HEK293 (cell line): ENCODE data around the gene PHF19.

ENCODE experiments used
- CTCF ChIA-PET: fragments of 350-600 bp; formaldehyde crosslinking; extraction: SDS; loops from one replicate; lab custom pipeline; 2021; ENCODE audit warnings: antibody characterized with exemption; lab: Yijun Ruan, JAX
- POLR2A ChIA-PET: fragments of 300-600 bp; formaldehyde crosslinking; extraction: SDS; loops from one replicate; lab custom pipeline; 2020; ENCODE audit warnings: antibody characterized with exemption, inconsistent platforms; lab: Yijun Ruan, JAX
- H3K27ac ChIP-seq: fragments of 200-500 bp; sonication (Bioruptor generic); 2 replicates; pipeline ENCODE4 v1.5.1; 2014; ENCODE audit warnings: low read depth, low read length, control low read depth, inconsistent platforms; ENCODE audit errors: extremely low read depth
- H3K36me3 ChIP-seq, 2 experiments: fragments of 200-500 bp in 1 of 2; sonication (Bioruptor generic) in 1 of 2; 1 replicate in 1 of 2; 2 replicates in 1 of 2; pipeline ENCODE4 v1.5.1; 2014 to 2017; ENCODE audit warnings: inconsistent platforms in 2 of 2, low read length in 2 of 2; ENCODE audit not compliant: control insufficient read depth in 2 of 2, insufficient read depth in 1 of 2
- H3K4me1 ChIP-seq: fragments of 200-500 bp; sonication (Bioruptor generic); 2 replicates; pipeline ENCODE4 v1.5.1; 2014; ENCODE audit warnings: mild to moderate bottlenecking, low read length, inconsistent platforms; ENCODE audit not compliant: control insufficient read depth, insufficient read depth
- H3K4me3 ChIP-seq: 2 replicates; pipeline ENCODE4 v1.5.1; 2011; ENCODE audit warnings: low read depth, mild to moderate bottlenecking, control low read depth, low read length, moderate library complexity
- H3K9me3 ChIP-seq: fragments of 200-500 bp; sonication (Bioruptor generic); 2 replicates; pipeline ENCODE4 v1.5.1; 2014; ENCODE audit warnings: low read depth, low read length, inconsistent platforms; ENCODE audit not compliant: control insufficient read depth, insufficient read depth
- BCL11A ChIP-seq: fragments of 450-650 bp; formaldehyde crosslinking; IDR thresholded peaks from 2 replicates; pipeline ENCODE4 v1.5.1; 2016; ENCODE audit warnings: low read depth, missing biosample characterization, missing genetic modification characterization
- EGR2 ChIP-seq: fragments of 450-650 bp; formaldehyde crosslinking; IDR thresholded peaks from 2 replicates; pipeline ENCODE4 v1.5.1; 2016; ENCODE audit warnings: low read depth, missing biosample characterization, missing genetic modification characterization
- MZF1 ChIP-seq: fragments of 450-650 bp; formaldehyde crosslinking; IDR thresholded peaks from 2 replicates; pipeline ENCODE4 v1.5.1; 2017; ENCODE audit warnings: missing biosample characterization, missing genetic modification characterization, borderline replicate concordance
- OVOL3 ChIP-seq: fragments of 450-650 bp; formaldehyde crosslinking; IDR thresholded peaks from 2 replicates; pipeline ENCODE4 v1.5.1; 2016; ENCODE audit warnings: missing biosample characterization, missing genetic modification characterization
- SETDB1 ChIP-seq: IDR thresholded peaks from one replicate; pipeline ENCODE4 v1.6.1; 2017; ENCODE audit warnings: mild to moderate bottlenecking, low read length, moderate library complexity, mixed read lengths; ENCODE audit not compliant: insufficient read length
- SP7 ChIP-seq: fragments of 450-650 bp; formaldehyde crosslinking; IDR thresholded peaks from 2 replicates; pipeline ENCODE4 v1.5.1; 2016; ENCODE audit warnings: missing biosample characterization, missing genetic modification characterization
- YY2 ChIP-seq: fragments of 450-650 bp; formaldehyde crosslinking; IDR thresholded peaks from 2 replicates; pipeline ENCODE4 v1.5.1; 2016; ENCODE audit warnings: missing biosample characterization, missing genetic modification characterization
- ZBTB8A ChIP-seq: fragments of 450-650 bp; formaldehyde crosslinking; IDR thresholded peaks from 2 replicates; pipeline ENCODE4 v1.5.1; 2016; ENCODE audit warnings: missing biosample characterization, missing genetic modification characterization
- ZNF140 ChIP-seq: fragments of 450-650 bp; formaldehyde crosslinking; IDR thresholded peaks from 2 replicates; pipeline ENCODE4 v1.5.1; 2016; ENCODE audit warnings: missing biosample characterization, missing genetic modification characterization
- ZNF2 ChIP-seq: fragments of 450-650 bp; formaldehyde crosslinking; IDR thresholded peaks from 2 replicates; pipeline ENCODE4 v1.5.1; 2016; ENCODE audit warnings: missing biosample characterization, missing genetic modification characterization
- ZNF426 ChIP-seq: fragments of 450-650 bp; formaldehyde crosslinking; IDR thresholded peaks from 2 replicates; pipeline ENCODE4 v1.5.1; 2017; ENCODE audit warnings: missing biosample characterization, missing genetic modification characterization, mild to moderate bottlenecking, inconsistent platforms, moderate library complexity
- ZNF548 ChIP-seq: fragments of 450-650 bp; formaldehyde crosslinking; IDR thresholded peaks from 2 replicates; pipeline ENCODE4 v1.5.1; 2016; ENCODE audit warnings: missing biosample characterization, missing genetic modification characterization
- TF ChIP-seq, protein P1 (sequence below): fragments of 450-650 bp; formaldehyde crosslinking; IDR thresholded peaks from 2 replicates; pipeline ENCODE4 v1.5.1; 2017; ENCODE audit warnings: missing biosample characterization, mild to moderate bottlenecking, missing genetic modification characterization, moderate library complexity
- TF ChIP-seq, protein P2 (sequence below): fragments of 450-650 bp; formaldehyde crosslinking; IDR thresholded peaks from 2 replicates; pipeline ENCODE4 v1.5.1; 2016; ENCODE audit warnings: missing biosample characterization, missing genetic modification characterization, borderline replicate concordance
- TF ChIP-seq, protein P3 (sequence below): fragments of 450-650 bp; formaldehyde crosslinking; IDR thresholded peaks from 2 replicates; pipeline ENCODE4 v1.5.1; 2016; ENCODE audit warnings: missing biosample characterization, missing genetic modification characterization

The PHF19 gene

DNA sequence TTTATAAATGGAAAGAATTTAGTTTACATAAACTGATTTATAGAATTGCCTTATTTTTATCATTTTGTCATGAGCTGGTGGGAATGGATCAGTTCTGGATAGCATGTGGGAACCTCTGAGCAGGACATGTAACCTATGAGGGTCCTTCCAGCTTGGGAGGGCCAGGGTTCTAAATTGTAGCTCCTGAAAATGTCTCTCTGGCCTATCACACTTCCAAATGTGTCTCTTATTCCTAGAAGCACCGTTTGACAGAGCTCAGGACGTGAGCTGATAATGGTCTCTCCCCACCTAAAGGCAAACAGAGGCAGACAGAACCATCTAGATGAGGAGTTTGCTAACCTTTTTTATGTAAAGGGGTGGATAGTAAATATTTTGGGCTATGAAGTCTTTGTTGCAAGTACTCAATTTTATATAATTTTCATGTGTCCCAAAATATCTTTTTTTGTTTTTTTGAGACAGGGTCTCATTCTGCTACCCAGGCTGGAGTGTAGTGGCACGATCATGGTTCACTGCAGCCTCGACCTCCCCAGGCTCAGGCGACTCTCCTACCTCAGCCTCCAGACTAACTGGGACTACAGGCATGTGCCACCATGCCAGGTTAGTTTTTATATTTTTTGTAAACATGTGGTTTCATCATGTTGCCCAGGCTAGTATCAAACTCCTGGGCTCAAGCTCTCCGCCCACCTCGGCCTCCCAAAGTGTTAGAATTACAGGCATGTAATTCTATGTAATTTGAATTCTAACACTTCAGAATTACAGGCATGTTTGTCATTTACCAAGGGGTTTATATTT lies 45.6 kb upstream of the PHF19 start (continued):
- TF ChIP-seq YY2 (tag by site-specific recombination), result no peak
- no peak for TF ChIP-seq MZF1 (tag by site-specific recombination)
- TF ChIP-seq, protein P1, sequence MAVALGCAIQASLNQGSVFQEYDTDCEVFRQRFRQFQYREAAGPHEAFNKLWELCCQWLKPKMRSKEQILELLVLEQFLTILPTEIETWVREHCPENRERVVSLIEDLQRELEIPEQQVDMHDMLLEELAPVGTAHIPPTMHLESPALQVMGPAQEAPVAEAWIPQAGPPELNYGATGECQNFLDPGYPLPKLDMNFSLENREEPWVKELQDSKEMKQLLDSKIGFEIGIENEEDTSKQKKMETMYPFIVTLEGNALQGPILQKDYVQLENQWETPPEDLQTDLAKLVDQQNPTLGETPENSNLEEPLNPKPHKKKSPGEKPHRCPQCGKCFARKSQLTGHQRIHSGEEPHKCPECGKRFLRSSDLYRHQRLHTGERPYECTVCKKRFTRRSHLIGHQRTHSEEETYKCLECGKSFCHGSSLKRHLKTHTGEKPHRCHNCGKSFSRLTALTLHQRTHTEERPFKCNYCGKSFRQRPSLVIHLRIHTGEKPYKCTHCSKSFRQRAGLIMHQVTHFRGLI (tag by site-specific recombination), result no peak

DNA sequence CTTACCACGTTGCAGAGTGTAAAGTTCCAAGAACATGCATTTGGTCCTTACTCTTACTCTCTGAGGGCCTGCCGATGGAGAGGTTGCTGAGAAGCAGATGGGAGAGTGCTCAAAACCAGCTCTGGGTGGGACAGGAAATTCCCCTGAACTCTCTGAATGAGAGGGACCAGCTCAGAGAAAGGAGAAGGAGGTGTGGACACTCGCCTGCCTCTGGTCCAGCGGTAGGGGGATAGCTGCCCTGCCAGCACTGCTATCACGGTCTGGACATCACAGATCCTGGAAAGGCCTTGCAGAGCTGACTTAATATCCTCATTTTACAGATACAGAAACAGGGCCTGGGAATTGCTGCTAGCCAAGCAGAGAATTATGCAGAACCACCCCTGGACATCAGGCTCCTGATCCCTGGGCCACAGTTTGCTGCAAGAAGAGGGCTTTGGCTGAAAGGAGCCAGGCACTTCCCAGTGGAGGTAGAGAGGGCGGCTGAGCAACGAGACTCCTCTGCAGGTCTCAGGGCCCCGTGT lies 44.7 kb upstream of the PHF19 start:
- H3K36me3 ChIP-seq, result no peaks in the 10 kb centered on the region
- H3K9me3 ChIP-seq, result no peaks in the 10 kb centered on the region
- POLR2A ChIA-PET, result interaction anchor here (1.2 kb wide), 1 partner anchor 169 kb away, joined by 3 read pairs; no protein-coding TSS in a partner anchor
- CTCF ChIA-PET, result interaction anchor here (0.6 to 1.7 kb wide), 4 partner anchors 15 to 821 kb away, joined by 4 to 6 read pairs (median 4); no protein-coding TSS in a partner anchor
- TF ChIP-seq SETDB1 (no peak), EGR2 (no peak), ZNF140 (tag by site-specific recombination) (no peak), OVOL3 (tag by site-specific recombination) (no peak), ZBTB8A (tag by site-specific recombination) (no peak), ZNF2 (tag by site-specific recombination) (no peak)
- no peak overlapping the region for H3K27ac ChIP-seq
- no peak overlapping the region for H3K4me3 ChIP-seq
- H3K4me1 ChIP-seq, result no peaks in the 10 kb centered on the region

DNA sequence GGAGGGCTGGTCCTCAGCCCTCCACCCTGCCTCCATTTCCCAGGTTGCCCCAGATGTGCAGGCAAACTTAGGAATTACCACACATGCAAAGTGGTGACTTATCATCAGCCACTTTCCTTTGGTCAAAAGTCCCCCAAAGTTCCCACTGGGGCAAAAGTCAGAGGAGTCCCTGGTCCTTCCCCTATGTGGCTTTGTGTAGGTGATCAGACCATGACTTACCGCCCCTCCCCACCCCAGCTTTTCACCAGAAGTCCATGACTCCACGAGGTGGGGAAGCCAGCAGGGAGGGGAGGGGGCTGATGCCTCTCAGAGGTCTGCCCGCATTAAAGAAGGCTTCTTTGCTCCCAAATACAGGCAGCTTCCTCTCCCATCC lies 43.8 kb upstream of the PHF19 start:
- Histone ChIP-seq H3K4me3 (no peak overlapping the region), H3K27ac (no peak overlapping the region)

More for the DNA sequence above, 43.8 kb upstream of the PHF19 start:
- Histone ChIP-seq H3K9me3 (no peaks in the 10 kb centered on the region), H3K36me3 (no peaks in the 10 kb centered on the region), H3K4me1 (no peaks in the 10 kb centered on the region)
- ChIA-PET CTCF (interaction anchor here (0.6 kb wide), 1 partner anchor 30 kb away, joined by 5 read pairs; no protein-coding TSS in a partner anchor), POLR2A (interaction anchor here (1.2 kb wide), 1 partner anchor 168 kb away, joined by 3 read pairs; no protein-coding TSS in a partner anchor)
- TF ChIP-seq ZBTB8A (tag by site-specific recombination) (no peak), ZNF548 (no peak), SP7 (tag by site-specific recombination) (no peak), BCL11A (no peak), ZNF426 (tag by site-specific recombination) (no peak)
- TF ChIP-seq, protein P2, sequence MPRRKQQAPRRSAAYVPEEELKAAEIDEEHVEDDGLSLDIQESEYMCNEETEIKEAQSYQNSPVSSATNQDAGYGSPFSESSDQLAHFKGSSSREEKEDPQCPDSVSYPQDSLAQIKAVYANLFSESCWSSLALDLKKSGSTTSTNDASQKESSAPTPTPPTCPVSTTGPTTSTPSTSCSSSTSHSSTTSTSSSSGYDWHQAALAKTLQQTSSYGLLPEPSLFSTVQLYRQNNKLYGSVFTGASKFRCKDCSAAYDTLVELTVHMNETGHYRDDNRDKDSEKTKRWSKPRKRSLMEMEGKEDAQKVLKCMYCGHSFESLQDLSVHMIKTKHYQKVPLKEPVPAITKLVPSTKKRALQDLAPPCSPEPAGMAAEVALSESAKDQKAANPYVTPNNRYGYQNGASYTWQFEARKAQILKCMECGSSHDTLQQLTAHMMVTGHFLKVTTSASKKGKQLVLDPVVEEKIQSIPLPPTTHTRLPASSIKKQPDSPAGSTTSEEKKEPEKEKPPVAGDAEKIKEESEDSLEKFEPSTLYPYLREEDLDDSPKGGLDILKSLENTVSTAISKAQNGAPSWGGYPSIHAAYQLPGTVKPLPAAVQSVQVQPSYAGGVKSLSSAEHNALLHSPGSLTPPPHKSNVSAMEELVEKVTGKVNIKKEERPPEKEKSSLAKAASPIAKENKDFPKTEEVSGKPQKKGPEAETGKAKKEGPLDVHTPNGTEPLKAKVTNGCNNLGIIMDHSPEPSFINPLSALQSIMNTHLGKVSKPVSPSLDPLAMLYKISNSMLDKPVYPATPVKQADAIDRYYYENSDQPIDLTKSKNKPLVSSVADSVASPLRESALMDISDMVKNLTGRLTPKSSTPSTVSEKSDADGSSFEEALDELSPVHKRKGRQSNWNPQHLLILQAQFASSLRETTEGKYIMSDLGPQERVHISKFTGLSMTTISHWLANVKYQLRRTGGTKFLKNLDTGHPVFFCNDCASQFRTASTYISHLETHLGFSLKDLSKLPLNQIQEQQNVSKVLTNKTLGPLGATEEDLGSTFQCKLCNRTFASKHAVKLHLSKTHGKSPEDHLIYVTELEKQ (tag by site-specific recombination), result no peak
- TF ChIP-seq, protein P3, sequence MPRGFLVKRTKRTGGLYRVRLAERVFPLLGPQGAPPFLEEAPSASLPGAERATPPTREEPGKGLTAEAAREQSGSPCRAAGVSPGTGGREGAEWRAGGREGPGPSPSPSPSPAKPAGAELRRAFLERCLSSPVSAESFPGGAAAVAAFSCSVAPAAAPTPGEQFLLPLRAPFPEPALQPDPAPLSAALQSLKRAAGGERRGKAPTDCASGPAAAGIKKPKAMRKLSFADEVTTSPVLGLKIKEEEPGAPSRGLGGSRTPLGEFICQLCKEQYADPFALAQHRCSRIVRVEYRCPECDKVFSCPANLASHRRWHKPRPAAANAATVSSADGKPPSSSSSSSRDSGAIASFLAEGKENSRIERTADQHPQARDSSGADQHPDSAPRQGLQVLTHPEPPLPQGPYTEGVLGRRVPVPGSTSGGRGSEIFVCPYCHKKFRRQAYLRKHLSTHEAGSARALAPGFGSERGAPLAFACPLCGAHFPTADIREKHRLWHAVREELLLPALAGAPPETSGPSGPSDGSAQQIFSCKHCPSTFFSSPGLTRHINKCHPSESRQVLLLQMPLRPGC (tag by site-specific recombination), result no peak
